Measurements from ENCODE around the gene SEMA3G.

The SEMA3G gene

GRCh38 chr3:52479037-52479876 is 34.4 kb upstream of the SEMA3G start:
- no peak for DNase-seq

GRCh38 chr3:52477796-52478095 is 32.8 kb upstream of the SEMA3G start:
- DNase-seq: no peak

GRCh38 chr3:52477076-52477795 is 32.3 kb upstream of the SEMA3G start:
- DNase-seq: no peak

GRCh38 chr3:52473026-52473425 is 28.1 kb upstream of the SEMA3G start:
- DNase-seq: no peak

GRCh38 chr3:52472239-52473000 is 27.5 kb upstream of the SEMA3G start:
- DNase-seq: no peak

- DNase-seq: no peak
Measured at GRCh38 chr3:52471371-52472238, 26.7 kb upstream of the SEMA3G start.

- DNase-seq: no peak
Measured at GRCh38 chr3:52470920-52471319, 26.0 kb upstream of the SEMA3G start.

- no peak for DNase-seq
Measured at GRCh38 chr3:52469001-52469400, 24.1 kb upstream of the SEMA3G start.

GRCh38 chr3:52468336-52468735 is 23.4 kb upstream of the SEMA3G start:
- no peak for DNase-seq

GRCh38 chr3:52463416-52463815 is 18.5 kb upstream of the SEMA3G start:
- no peak for DNase-seq

GRCh38 chr3:52461874-52462273 is 17.0 kb upstream of the SEMA3G start:
- no peak for DNase-seq

- DNase-seq: no peak
Measured at GRCh38 chr3:52458770-52459545, 14.1 kb upstream of the SEMA3G start.

GRCh38 chr3:52458031-52458760 is 13.3 kb upstream of the SEMA3G start:
- no peak for DNase-seq

GRCh38 chr3:52456800-52457183 is 11.9 kb upstream of the SEMA3G start:
- DNase-seq: no peak

GRCh38 chr3:52456169-52456799 is 11.4 kb upstream of the SEMA3G start:
- DNase-seq: no peak

- DNase-seq: peak; percentile 99
Measured at GRCh38 chr3:52455283-52456168, 10.6 kb upstream of the SEMA3G start, which contains the start of gene NISCH. NISCH (plus strand) TSS chr3:52455604; CDS start chr3:52455642, 38 bp downstream.

GRCh38 chr3:52454938-52455282 is 10.0 kb upstream of the SEMA3G start:
- DNase-seq: no peak

- DNase-seq: no peak
Measured at GRCh38 chr3:52454250-52454937, 9.5 kb upstream of the SEMA3G start.

Data from activated effector memory CD4-positive, alpha-beta T cell treated with anti-CD3 and anti-CD28 coated beads, Interleukin-2, amount 50 U/mL, for 16 hours (primary cell).